NCI-H2196 (cell line): ENCODE results near the gene A1BG.
"Not testable (repeated sequence)": the region's sequence is repeated elsewhere in the genome, so short reads cannot be mapped to it uniquely, and the experiment has no call there.

Source experiments
- DNase-seq: peaks from one replicate; lab custom pipeline; 2025; ENCODE audit not compliant: unreplicated experiment; lab: John Stamatoyannopoulos, UW

The A1BG gene

DNA sequence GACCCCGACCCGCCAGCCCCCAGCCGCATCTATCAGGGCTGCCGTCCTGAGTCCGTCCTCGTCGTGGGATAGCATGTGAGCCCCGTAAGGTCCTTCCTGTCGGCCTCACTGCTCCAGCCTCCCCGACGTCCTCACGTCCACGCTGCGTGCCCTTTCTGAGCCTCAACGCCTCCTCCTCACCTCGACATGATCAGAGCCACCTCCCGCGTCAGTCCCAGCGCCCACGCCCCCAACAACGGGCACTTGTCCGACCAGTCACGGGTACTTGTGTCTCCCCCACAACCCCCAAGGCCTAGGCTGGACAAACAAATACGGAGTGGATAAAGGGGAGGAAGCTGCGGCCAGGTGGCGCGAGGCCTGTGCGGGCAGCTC is 8.6 kb upstream of the A1BG start:
- DNase-seq = peak; percentile 64

DNA sequence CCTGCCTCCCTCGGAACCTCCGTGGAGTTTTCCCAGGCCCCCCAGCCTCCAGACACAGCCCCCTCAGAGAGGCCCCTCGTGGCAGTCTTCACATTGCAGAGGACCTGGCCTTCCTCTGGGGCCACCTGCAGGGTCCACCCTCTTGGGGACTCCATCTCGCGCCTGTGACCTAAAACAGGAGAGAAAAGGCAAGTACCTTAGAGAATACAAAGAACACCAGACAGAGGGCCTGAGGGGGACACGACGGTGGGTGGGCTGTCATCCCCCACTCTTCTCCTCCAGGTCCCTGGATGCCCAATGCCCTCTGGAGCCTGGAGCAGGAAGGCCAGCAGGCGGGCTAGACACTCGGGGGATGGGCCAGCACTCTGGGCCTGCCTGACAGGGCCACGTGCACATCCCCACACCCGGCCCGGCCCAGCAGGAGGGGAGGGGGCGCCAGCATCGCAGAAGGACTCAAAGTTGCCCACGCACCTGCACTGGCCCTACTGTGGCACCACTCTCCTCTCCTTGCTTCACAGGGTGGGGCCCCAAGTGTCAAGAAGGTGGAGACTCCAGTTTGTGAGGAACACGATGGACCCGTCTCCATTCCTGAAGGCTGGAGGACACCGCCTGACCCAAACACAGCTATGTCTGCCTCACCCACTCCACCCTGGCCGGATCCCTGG is 4.3 kb upstream of the A1BG start:
- no peak for DNase-seq

DNA sequence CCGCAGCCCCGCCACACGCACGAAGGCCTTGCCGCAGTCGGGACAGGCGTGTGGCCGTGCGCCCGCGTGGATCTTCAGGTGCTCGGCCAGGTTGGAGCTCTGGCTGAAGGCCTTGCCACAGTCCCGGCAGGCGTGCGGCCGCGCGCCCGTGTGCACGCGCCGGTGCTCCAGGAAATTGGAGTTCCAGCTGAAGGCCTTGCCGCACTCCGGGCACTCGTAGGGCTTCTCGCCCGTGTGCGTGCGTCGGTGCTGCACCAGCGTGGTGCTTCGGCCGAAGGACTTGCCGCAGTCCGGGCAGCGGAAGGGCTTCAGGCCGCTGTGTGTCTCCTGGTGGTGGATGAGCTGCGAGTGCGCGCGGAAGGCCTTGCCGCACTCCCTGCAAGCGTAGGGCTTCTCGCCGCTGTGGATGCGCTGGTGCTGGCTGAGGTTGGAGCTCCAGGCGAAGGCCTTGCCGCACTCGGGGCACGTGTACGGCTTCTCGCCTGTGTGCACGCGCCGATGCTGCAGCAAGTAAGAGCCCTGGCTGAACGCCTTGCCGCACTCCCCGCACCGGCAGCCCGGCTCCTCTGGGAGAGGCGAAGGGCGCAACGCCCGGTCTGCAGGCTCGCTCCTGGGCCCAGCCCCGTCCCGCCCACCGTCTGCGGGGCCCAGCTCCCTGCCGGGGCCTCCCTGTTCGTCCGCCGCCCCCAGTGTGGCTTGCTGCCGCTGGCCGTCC is 3.6 kb upstream of the A1BG start:
- DNase-seq = no peak

DNA sequence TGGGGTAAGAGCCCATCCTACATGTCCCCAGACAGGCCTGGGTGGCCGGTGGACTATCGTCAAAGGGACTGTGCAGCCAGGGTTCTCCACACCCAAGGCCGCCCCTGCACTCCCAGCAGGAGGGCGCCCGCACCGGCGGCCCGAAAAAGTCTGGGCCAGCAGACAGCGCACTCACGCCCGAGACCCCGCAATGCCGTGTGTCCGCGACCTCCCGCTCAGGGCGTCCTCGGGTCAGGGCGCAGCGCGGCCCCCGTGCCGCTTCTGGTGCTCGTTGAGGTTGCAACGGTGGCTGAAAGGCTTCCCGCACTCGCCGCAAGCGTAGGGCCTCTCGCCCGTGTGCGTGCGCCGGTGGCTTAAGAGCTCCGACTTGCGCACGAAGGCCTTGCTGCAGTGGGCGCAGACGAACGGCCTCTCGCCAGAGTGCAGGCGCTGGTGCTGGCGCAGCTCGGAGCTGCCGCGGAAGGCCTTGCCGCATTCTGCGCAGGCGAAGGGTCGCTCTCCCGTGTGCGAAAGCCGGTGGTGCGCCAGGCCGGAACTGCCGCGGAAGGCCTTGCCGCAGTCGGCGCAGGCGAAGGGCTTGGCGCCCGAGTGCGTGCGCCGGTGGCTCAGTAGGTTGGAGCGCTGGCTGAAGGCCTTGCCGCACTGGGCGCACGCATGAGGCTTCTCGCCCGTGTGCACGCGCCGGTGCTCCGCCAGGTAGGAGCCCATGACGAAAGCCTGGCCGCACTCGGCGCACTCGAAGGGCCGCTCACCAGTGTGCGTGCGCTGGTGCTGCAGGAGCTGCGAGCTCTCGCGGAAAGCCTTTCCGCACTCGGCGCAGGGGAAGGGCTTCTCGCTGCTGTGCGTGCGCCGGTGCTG is 2.8 kb upstream of the A1BG start:
- DNase-seq = no peak

DNA sequence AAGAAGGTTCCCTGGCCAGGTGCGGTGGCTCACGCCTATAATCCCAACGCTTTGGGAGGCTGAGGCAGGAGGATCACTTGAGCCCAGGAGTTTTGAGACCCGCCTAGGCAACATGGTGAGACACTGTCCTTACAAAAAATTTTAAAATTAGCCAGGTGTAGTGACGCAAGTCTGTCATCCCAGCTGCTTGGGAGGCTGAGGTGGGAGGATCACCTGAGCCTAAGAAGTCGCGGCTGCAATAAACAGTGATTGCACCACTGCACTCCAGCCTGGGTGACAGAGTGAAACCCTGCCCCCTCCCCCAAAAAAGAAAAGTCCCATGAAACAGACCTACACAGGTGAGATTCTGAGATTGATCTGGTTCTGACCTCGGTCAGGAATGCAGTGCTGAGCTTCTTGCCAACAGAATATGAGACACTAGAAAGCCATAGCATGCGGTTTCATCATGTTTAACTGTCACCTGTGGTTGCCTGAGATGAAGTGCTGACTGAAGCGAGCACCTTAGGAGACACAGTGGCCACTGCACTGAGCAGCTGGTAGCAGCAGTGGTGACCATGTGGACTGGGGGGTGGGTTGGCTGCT is 2.0 kb upstream of the A1BG start:
- no peak for DNase-seq

DNA sequence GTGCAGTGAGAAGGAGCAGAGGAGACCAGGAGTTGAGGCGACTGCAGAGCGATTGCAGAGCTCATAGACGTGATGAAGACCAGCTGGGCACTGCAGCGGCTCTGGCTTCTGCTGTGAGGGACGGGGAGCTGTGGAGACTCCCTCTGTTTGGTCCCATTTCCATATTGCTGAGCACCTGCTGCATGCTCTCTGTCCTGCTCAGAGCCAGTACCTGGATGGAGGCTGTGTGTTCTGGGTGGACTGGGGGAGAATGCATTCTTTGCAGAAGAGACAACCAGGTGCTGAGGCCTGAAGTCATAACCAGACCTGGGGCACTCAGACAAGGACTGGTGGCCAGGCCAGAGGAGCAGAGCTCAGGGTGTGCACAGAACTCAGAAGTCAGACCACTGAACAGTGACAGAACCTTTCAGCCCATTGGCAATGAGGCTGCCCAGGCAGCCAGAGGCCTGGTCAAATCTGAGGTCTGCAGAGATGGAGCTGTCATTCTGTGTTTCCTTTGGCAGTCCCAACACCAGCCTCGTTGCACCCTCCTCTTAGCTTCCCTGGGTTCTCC is 1.3 kb upstream of the A1BG start:
- DNase-seq = no peak

DNA sequence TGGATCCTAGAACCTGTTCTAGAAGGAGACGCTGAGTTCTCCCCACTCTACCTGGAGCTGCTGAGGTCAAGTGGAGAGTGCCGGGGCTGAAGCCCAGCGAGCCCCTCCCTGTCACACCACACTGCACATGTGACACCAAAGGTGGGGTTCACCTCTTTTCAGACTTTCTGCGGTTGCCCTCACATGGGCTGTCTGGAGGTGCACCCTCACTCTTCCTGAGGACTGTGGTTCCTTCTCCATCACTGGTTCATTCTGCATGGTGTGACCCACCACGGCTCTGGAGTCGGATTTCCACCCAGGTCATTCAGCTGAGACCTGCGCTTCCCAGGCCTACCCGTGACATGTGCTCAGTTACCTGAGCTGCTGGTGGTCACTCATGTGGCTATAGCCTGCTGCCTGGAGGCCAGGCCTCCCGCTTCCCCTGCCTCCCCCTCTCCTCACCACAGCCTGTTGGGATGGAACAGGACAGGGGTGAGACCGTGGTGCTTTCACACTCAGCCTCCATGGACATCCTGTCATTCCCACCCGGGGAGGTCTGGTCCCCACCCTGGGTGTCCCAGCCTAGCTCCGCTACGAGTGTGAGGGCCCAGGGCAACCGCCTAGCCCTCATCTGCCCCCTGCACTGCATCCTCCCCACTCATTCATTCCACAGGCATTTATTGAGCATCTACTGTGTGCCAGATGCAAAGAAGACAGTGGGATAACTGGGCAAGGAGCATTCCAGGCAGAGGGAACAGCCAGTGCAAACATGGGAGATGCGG is 605 bp upstream of the A1BG start:
- DNase-seq = no peak

DNA sequence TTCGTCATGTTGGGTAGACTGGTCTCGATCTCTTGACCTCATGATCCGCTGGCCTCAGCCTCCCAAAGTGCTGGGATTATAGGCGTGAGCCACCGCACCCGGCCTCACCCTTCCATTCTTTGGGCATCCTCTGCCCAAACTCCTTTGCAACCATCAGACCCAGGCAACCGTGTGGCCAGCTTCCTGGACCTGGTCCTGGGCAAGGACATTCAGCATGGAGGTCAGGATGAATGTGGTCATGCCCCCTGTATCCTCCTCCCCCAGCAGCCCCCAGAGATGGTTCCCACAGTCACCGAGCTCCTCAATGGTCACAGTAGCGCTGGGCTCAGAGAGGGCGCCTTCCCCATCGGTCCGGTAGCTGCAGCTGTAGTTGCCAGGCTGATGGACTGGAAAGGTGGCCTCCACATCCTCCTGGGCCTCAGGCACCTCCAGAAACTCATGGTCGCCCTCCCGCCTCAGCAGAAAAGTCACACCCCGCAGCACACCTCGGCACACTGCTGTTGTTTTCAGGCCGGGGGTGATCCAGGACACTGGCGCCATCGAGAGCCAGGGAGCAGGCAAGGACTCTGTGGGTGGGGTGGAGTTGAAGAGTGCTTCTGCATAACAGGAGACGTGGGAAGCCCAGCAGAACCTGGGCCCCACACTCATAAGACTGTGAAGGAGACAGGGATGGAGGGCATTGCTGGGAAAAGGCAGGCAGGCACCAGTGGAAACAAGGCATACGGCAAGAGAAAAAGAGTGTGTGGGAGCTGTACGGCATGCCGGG is 1.1 kb downstream of the A1BG start:
- no peak for DNase-seq

DNA sequence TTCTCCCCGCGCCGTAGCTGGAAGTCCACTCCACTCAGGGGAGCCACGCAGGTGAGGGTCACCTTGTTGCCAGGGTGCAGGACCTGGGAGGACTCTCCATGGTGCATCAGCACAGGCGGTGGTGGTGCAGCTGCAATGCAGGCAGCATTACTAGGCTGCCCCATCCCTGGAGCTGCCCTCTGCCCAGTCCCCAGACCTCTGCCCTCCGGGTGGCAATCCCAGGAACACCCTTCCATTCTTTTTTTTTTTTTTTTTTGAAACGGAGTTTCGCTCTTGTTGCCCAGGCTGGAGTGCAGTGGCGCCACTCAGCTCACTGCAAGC is 1.8 kb downstream of the A1BG start:
- no peak for DNase-seq

DNA sequence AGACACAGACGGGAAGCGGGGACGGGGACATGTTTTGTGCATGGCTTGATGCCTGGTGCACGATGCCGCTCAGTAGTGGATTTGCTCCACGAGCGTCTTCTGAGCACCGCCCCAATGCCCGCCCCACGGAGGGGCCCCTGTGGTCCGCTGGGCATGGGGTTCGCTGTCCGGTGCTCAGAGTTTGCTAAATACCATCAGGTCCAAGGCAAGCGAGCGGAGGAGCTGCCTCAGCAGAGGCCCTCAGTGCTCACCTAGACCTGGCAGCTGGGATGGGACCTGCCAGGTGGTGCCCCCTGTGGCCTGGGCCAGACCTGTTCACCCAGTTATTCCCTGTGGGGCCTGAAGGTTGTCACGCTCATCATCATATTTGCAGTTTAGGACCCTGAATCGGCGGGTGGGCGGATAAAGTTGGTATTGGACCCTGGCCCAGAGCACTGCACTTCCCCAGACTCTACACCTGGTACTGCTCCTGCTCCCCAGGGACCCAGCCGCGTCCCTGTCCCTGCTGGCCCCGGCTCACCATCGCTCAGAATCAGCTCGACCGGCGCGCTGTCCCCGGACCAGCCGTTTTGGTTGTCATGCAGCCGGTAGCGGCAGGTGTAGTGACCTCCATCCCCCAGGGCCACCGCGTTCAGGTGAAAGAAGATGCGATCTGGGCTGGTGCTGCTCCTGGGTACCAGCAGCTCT is 2.3 kb downstream of the A1BG start:
- DNase-seq = no peak

DNA sequence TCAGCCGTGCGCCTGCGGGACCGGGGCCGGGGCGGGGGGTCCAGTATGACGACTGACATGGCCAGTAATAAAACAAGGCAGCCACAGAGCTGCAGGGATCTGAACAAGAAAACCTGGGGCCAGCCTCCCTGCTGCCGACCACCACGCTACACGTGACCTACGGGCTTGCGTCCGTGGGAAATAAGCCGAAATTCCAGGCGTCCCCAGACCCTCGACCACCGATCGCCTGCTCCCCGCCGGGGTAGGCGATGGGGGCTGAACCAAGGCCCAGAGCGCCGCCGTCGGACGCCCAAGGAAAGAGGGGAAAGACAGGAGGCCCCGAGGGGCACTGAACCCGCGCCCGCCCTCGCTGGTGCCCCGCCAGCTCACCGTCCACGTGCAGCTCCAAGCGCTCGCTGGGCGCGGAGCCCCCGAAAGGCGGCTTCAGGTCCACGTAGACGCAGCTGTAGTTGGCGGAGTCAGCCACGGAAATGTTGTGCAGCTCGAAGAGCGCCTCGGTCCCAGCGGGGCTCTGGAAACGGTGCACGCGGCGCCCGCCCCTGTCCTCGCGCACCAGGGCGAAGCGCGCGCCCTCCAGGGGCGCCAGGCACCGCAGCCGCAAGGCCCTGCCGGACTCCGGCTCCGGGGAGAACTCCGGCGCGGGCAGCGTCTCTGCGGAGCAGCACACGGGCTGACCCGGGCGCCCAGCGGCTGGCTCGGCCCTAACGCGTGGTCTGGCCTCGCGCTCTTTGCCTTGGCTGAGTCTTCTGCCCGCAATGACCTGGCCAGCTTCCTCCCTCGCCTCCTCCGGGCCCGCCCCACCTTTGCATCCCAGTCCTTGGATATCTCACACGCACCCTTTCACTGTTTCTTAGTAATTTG is 3.1 kb downstream of the A1BG start:
- DNase-seq = no peak

DNA sequence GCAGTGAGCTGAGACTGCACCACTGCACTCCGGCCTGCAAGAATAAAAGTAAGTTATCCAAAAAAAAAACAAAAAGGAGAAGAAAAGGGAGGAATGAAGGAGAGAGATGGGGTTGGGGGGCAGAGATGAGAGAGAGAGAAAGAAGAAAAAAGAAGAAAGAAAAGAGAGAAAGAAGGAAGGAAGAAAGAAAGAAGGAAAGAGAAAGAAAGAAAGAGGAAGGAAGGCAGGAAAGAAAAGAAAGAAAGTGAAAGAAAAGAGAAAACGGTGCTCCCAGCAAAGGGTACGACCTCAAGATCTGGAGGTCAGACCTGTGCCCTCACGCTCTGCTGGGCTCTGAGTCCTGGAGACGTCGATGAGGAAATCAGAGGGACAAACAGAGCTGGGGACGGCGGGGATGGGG is 3.7 kb downstream of the A1BG start:
- no peak for DNase-seq

DNA sequence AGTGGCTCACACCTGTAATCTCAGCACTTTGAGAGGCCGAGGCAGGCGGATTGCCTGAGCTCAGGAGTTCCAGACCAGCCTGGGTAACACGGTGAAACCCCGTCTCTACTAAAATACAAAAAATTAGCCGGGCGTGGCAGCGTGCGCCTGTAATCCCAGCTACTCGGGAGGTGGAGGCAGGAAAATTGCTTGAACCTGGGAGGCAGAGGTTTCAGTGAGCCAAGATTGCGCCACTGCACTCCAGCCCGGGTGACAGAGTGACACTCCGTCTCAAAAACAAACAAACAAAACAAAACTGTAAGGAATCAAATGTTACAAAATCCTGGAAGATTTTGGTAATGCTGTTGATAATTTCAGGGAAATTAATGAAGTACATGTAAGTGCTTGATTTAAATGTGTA is 5.2 kb downstream of the A1BG start:
- not testable (repeated sequence) for DNase-seq

DNA sequence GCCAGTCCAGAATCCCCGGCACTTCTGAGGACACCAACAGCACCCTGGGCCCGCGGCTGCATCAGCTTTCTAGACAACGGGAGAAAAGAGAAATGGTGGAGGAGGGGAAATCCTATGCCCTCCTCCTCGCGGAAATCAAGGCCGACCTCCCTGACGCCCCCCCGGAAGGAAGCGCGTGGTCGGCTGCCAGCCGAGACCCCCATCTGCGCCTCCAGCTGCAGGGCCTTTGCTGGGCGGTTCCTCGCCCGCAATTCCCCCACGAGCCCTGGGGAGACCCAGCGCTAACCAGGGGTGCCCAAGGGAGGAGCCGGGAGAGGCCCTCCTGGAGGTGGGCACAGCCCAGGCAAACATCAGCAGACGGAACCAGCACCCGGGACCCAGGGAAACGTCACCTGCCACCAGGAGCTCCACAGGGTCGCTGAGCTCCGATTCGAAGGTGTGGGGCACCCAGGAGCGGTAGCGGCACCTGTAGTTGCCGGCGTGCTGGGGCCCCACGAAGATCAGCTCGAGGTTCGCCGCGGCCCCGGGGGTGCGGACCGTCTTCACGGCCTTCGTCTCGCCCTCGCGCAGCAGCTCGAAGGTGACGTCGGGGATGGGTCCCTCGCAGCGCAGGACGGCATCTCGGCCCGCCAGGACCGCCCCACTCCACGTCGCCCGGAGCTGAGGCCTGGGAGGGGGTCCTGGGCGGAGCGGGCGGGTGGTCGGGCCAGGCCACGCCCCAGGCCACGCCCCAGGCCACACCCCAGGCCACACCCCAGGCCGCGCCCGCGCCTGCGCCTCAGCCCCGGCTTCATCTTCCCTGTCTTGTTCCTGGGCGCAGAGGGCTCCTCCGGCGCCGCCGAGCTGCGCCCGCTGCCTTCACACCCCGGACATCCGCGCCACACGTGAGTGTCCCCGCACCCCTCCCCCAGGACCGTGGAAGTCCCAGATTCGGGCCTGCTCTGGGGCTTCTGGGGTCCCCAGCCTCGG is 6.0 kb downstream of the A1BG start:
- peak; percentile 28 for DNase-seq

DNA sequence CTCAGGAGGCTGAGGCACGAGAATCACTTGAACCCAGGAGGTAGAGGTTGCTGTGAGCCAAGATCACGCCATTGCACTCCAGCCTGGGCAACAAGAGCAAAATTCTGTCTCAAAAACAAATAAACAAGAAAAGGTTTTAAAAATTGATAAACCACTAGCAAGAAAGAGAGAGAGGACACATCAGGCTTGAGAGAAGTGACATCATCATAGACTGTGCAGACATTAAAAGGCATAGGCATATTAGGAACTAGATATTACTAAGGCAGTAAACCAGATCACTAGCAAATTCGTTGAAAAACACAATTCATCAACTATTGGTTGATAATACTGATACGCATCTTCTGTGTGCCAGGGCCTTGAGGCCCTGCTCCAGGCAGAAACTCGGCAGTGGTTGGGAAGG is 7.7 kb downstream of the A1BG start:
- DNase-seq = no peak

DNA sequence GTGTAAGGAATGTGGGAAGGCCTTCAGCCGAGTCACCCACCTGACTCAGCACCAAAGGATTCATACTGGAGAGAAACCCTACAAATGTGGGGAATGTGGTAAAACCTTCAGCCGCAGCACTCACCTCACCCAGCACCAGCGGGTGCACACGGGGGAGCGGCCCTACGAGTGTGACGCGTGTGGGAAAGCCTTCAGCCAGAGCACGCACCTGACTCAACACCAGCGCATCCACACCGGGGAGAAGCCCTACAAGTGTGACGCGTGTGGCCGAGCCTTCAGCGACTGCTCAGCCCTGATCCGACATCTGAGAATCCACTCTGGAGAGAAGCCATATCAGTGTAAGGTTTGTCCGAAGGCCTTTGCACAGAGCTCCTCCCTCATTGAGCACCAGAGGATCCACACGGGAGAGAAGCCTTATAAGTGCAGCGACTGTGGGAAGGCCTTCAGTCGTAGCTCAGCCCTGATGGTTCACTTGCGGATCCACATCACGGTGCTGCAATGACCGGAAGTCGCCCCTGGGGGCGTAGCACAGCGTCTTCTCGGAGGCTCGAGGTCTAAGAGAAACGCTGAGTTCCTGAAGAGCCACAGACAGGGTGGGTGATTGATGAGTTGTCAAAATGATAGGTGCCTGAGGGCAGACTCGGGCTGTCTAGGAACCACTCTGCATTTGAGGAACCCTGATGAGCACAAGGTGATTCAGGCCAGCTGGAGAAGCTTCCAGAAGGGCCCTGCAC is 14.3 kb downstream of the A1BG start:
- DNase-seq = no peak

DNA sequence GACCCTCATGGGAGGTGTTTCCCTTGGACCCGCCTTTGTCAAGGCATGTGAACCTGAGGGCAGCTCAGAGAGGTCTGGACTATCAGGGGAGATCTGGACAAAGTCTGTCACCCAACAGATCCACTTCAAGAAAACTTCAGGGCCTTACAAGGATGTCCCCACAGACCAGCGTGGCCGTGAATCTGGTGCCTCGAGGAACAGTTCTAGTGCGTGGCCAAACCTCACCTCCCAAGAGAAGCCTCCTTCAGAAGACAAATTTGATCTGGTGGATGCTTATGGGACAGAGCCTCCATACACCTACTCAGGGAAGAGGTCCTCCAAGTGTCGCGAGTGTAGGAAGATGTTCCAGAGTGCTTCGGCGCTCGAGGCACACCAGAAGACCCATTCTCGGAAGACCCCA is 15.0 kb downstream of the A1BG start:
- no peak for DNase-seq
